COR-L47 (cell line): Measurements from ENCODE around the gene INSIG1.

Source experiments
- DNase-seq: peaks from one replicate; lab custom pipeline; 2025; lab: John Stamatoyannopoulos, UW

INSIG1 gene

GRCh38 chr7:155297517-155298287 lies at the start of gene INSIG1:
INSIG1 (plus strand) TSS chr7:155297878; CDS start chr7:155298286, 408 bp downstream.
- DNase-seq: peak; percentile 85

DNA sequence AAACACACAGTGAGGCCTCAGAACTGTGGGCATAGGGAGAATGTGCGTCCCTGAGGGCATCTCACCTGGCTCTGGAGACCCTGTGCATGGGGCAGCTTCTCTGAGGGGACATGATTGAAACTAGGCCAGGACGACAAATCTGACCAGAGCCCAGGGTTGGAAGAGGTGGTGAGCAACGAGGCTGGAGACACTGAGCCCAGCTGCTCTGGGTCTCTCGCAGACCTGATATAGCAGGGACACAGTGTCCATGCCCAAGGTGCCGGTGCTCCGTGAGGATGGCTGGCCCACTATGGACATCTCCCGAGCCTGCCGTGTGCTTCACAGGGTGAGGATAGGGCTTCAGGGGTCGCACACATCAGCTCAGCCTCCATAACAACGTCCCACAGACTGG lies 49.3 kb upstream of the INSIG1 start:
- no peak for DNase-seq

DNA sequence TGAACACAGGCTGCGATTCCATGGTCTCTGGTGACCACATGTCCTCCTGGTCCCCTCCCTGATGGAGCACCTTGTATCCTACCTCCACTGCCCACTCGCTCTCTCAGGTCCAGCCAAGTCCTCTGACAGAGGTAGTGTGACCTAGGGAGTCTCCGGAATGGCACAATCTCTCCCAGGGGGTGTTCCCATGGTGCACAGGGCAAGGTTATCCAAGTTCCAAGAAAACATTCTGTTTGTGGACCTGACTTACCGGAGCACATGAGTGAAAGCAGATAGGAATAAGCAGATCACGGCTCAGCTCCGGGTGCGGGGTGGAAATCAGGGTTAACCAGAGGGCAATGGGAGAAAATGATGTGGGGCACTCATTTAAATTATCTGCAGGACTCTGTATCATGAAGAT lies 45.8 kb upstream of the INSIG1 start:
- no peak for DNase-seq

DNA sequence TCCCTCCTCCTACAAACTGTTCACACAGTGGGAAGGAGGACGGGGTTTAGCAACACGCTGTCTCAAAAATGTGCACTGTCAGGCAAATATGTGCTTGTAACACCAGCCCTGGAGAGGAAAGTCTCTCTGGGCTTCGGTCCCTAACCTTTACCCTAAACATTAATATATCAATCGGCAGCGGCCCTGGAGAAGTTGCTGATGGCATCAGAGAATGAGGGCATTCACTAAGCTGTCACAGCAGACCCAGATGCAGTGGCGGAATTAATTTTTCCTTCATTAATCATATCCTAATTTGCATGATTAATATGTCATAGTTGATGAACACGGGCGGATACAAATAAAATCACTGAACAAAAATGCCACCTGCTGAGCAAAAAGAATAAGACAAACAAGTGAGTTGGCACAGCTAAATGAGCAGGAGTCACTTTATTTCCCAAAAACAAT lies 45.2 kb upstream of the INSIG1 start:
- no peak for DNase-seq

- DNase-seq: no peak
Observed at GRCh38 chr7:155252892-155253501, 44.7 kb upstream of the INSIG1 start.

DNA sequence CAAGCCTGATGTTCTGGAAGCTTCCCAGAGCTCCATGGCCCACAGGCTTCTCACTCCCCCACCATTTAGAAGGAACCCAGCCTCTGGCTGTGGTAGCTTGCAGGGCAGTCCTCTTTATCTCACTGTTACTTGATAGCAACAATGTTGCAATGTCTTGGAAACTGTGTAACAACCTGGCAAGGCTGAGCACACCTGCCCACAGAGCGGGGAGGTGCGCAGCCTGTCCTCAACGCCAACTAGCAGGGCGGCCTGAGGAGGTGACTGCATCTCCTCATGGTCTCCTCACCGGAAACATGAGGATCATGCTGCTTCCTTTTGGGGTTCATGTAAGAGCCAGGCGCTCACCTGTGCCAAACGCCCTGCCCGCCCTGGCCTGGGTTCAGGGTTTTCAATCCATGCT lies 43.7 kb upstream of the INSIG1 start:
- no peak for DNase-seq

GRCh38 chr7:155255071-155255470 lies 42.6 kb upstream of the INSIG1 start:
- no peak for DNase-seq

- DNase-seq: no peak
Observed at GRCh38 chr7:155255621-155256020, 42.1 kb upstream of the INSIG1 start.

GRCh38 chr7:155256081-155256760 lies 41.5 kb upstream of the INSIG1 start:
- DNase-seq: no peak

GRCh38 chr7:155256761-155257481 lies 40.8 kb upstream of the INSIG1 start:
- no peak for DNase-seq

GRCh38 chr7:155257482-155258225 lies 40.0 kb upstream of the INSIG1 start:
- no peak for DNase-seq

DNA sequence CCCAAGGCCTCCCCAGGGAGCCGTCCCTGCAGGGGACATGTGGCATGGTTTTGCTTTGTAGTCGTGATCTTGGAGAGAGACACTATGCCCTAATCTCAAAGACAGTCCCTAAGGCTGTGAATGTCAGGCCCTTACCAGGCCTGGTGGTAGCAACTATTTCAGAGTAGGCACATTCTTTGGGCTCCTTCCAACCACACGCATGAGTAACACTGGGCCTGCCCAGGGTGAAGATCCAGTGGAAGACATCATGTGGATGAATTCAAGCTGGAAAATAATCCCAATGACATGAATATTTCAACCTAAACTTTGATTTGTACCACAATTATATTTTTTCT lies 39.5 kb upstream of the INSIG1 start:
- no peak for DNase-seq

DNA sequence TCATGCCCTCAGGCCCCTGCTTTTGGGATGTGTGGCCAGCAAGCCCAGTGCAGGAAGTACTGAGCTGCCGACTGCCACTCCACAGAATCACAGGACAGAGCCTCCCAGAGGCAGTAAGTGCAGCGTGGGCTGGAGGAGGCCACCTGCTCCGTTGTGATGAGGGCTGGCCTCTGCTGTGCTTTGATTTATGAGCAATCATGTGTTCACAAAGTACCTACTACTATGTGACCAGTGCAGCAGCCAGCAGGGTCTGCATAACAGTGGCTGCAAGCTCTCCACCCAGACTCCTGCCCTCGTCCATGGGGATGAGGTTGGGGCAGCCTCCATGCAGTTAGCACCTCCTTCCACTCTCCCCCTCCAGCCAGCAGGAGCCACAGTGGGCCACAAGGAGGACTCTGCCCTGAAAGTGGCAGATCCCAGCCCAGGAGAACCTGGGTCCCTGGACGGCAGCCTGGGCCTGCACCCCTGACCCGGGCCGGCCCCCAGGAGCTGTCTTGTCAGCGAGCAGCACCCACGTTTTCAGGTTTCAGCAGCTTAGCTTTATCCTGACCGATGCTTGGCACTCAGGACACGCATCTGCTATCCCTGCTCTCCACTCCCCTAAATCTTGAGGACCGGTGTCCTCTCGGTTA lies 37.7 kb upstream of the INSIG1 start:
- no peak for DNase-seq

GRCh38 chr7:155260498-155260872 lies 37.2 kb upstream of the INSIG1 start:
- DNase-seq: no peak

DNA sequence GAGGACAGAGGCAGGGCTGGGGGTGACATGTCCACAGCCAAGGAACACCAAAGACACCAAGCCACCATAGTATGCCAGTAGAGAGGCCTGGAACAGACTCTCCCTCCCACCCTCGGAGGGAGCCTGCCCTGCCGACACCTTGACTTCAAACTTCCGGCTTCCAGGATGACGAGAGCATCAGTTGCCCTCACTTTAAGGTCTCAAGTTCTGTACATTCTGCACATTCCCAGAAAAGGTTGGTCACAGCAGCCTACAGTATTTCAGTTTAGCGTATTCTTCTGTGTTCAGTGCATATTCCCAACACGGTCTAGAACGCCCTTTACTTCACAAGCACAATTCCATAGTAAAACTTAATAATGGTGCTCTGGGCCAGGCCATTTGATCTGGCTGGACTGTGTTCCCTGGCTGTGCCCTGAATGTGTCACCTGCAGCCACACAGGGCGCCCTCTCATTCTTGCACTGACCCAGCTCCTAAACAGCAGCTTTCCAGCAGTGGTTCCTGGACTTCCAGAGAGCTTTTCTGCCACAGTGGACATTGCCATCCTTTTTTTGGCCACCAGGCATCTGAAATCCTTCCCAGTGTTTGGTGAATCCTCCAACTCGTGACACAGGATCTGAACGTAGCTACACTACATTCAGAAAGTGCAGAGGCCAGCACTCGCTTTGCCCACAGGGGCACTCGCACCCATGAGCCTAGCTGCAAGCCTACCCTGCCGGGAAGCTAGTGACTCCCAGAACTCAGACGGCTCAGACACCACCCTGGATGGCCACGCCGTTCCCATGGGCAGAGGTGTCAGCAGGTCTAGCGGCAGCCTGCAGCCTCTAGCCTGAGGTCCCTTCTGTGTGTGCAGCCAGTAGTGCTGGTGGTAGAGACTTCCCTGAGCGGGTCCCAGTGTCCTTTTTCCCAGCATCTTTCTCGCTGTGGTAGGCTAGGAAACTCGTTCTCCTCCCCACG lies 36.4 kb upstream of the INSIG1 start:
- no peak for DNase-seq

- DNase-seq: no peak
Observed at GRCh38 chr7:155262031-155262430, 35.6 kb upstream of the INSIG1 start.

DNA sequence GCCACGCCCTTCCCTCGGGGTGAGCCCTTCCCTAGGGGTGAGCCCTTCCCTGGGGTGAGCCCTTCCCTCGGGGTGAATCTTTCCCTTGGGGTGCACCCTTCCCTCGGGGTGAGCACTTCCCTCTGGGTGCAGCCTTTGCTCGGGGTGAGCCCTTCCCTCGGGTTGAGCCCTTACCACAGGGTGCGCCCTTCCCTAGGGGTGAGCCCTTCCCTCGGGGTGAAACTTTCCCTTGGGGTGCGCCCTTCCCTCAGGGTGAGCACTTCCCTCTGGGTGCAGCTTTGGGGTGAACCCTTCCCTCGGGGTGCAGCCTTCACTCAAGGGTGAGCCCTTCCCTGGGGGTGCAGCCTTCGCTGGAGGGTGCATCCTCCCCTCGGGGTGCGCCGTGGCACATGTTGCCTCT lies 34.6 kb upstream of the INSIG1 start:
- DNase-seq: no peak

GRCh38 chr7:155263581-155264143 lies 34.0 kb upstream of the INSIG1 start:
- DNase-seq: no peak

GRCh38 chr7:155265144-155265543 lies 32.5 kb upstream of the INSIG1 start:
- DNase-seq: no peak

GRCh38 chr7:155265961-155266360 lies 31.7 kb upstream of the INSIG1 start:
- no peak for DNase-seq
